ENCODE data around the gene PARD6G. TPM values are rescaled to one million over a fixed set of nuclear protein-coding genes. Genes with fewer than 3 reads are reported as not detected.

PARD6G gene
- total and polyA plus RNA-seq, 9 of the 15 experiments (the other 6 are each of a cell fraction or from before 2014, with no cell fraction given) = 0.03 to 1.2 (median 0.26) TPM

GRCh38 chr18:80245781-80246444 lies 1.4 kb downstream of the PARD6G start:
- 49% methylated on average over 8 of the region's 31 CpGs for WGBS (ENCODE audit: insufficient coverage, low coverage, missing lambda C conversion rate)
- ChIA-PET POLR2A (no interaction called here), CTCF (ENCODE audit: low intra/inter-chr PET ratio) (no interaction called here)
- no peak overlapping the region for H3K9ac ChIP-seq (ENCODE audit: insufficient read depth in 1 of 2, low read depth in 2 of 2, low read length in 2 of 2)
- H2AFZ ChIP-seq (ENCODE audit: low read depth, low read length) = no peak overlapping the region
- H3K4me2 ChIP-seq (ENCODE audit: insufficient read depth, low read length) = no peak overlapping the region
- H3K9me1 ChIP-seq (ENCODE audit: control insufficient read depth, insufficient read depth, low read length) = no peaks in the 10 kb centered on the region
- TF ChIP-seq ZBTB33 (CRISPR knock-in tag; IDR thresholded peaks at IDR 0.05) (no peak), ZFP1 (CRISPR knock-in tag; IDR thresholded peaks at IDR 0.05) (no peak), CBX8 (IDR thresholded peaks at IDR 0.05; ENCODE audit: borderline replicate concordance, extremely low read depth, low read depth, low read length, poor library complexity, severe bottlenecking) (no peak), BRF1 (IDR thresholded peaks at IDR 0.05; ENCODE audit: borderline replicate concordance, extremely low read depth, insufficient read length) (no peak), USF2 (CRISPR knock-in tag; IDR thresholded peaks at IDR 0.05) (no peak), ZNF143 (CRISPR knock-in tag; IDR thresholded peaks at IDR 0.05) (no peak), EZH2 (IDR thresholded peaks at IDR 0.05; ENCODE audit: borderline replicate concordance, low read depth, low read length) (no peak), CEBPB (tag; IDR thresholded peaks at IDR 0.05) (no peak)
- no TSS peak for BruUV-seq (replicated peaks)
- H3K9me3 ChIP-seq (replicated peaks; ENCODE audit: control insufficient read depth, insufficient read depth, low read depth, low read length) = no peaks in the 10 kb centered on the region
- no peaks in the 10 kb centered on the region for H3K36me3 ChIP-seq (ENCODE audit: control insufficient read depth, insufficient read depth, low read length)
- H3K79me2 ChIP-seq (ENCODE audit: control insufficient read depth, insufficient read depth, low read length) = no peaks in the 10 kb centered on the region
- DNase-seq (ENCODE audit: extremely low read depth in 1 of 4, low spot score in 3 of 4) (no peak), FAIRE-seq (no peak), ATAC-seq (no peak)
- peaks cover 2 to 29% of the 10 kb centered on the region in 2 experiments; a peak in 4 of 5 replicates for H3K27me3 ChIP-seq (ENCODE audit: control insufficient read depth in 2 of 2, insufficient read depth in 2 of 2, low read length in 2 of 2)
- in situ Hi-C loops (cut with MboI) = no loop called here
- peaks cover 0 to 14% of the 10 kb centered on the region in 2 experiments; a peak in 2 of 5 replicates for H3K4me1 ChIP-seq (replicated peaks in 1 of 2; ENCODE audit: control insufficient read depth in 2 of 2, insufficient read depth in 2 of 2, low read length in 2 of 2)
- H3K4me3 ChIP-seq = no peak overlapping the region
- intact Hi-C loops (cut with micrococcal nuclease) = no loop called here
- H3K27ac ChIP-seq (ENCODE audit: extremely low read depth, low read depth, low read length) = no peak overlapping the region
- H4K20me1 ChIP-seq (replicated peaks; ENCODE audit: control insufficient read depth, insufficient read depth, low read length) = no peaks in the 10 kb centered on the region
